H1 (cell line): ENCODE measurements around the gene POC1B. TPM values are rescaled to one million over a fixed set of nuclear protein-coding genes. Genes with fewer than 3 reads are reported as not detected.

Experiments used
- CTCF ChIA-PET: fragments of 300-600 bp; sonication (Branson Sonifier 250); formaldehyde crosslinking; loops from one replicate; lab custom pipeline; 2021; ENCODE audit not compliant: partially characterized antibody; lab: Charles Lee
- POLR2A ChIA-PET: fragments of 300-600 bp; sonication (Branson Sonifier 250); formaldehyde crosslinking; loops from one replicate; lab custom pipeline; 2021; ENCODE audit warnings: inconsistent platforms; ENCODE audit not compliant: partially characterized antibody; lab: Charles Lee
- DNase-seq, 2 experiments: peaks; one replicate each; pipeline versions ENCODE4 v3.0.0 to v3.0.0-alpha.2; 2010 to 2022; ENCODE audit warnings: low spot score in 2 of 2, low read depth in 1 of 2, mixed read lengths in 1 of 2
- FAIRE-seq: peaks from 2 replicates; lab custom pipeline; 2011; peaks lifted over from hg19 to GRCh38; lab: Jason Lieb, UNC
- H2AFZ ChIP-seq: 2 replicates; pipeline ENCODE4 v1.8.1; 2012; ENCODE audit warnings: low read length, inconsistent platforms
- H2AK5ac ChIP-seq: 2 replicates; pipeline ENCODE4 v1.6.1; 2013; ENCODE audit warnings: low read depth, low read length
- H2BK120ac ChIP-seq: replicated peaks from 2 replicates; pipeline ENCODE3; 2013; ENCODE audit warnings: low read depth, low read length, inconsistent platforms
- H2BK12ac ChIP-seq: 2 replicates; pipeline ENCODE4 v1.6.1; 2013; ENCODE audit warnings: low read depth, low read length
- H2BK15ac ChIP-seq: 2 replicates; pipeline ENCODE4 v1.6.1; 2013; ENCODE audit warnings: low read length
- H2BK20ac ChIP-seq: 2 replicates; pipeline ENCODE4 v1.6.1; 2013; ENCODE audit warnings: low read length
- H2BK5ac ChIP-seq: 2 replicates; pipeline ENCODE4 v1.6.1; 2013; ENCODE audit warnings: low read depth, low read length
- H3K14ac ChIP-seq: 2 replicates; pipeline ENCODE4 v1.6.1; 2013; ENCODE audit warnings: inconsistent platforms; ENCODE audit not compliant: insufficient read length
- H3K18ac ChIP-seq: 2 replicates; pipeline ENCODE4 v1.6.1; 2013; ENCODE audit warnings: low read length; ENCODE audit errors: extremely low read depth
- H3K23ac ChIP-seq: 2 replicates; pipeline ENCODE4 v1.6.1; 2013; ENCODE audit warnings: inconsistent platforms; ENCODE audit not compliant: insufficient read length
- H3K23me2 ChIP-seq: 2 replicates; pipeline ENCODE4 v1.6.1; 2013; ENCODE audit warnings: low read depth, low read length
- H3K27ac ChIP-seq: 2 replicates; pipeline ENCODE4 v1.6.1; 2011; ENCODE audit warnings: low read depth, low read length, inconsistent platforms
- H3K27me3 ChIP-seq, 4 experiments: replicated peaks in 1 of 4; 1 replicate in 1 of 4; 2 replicates in 3 of 4; pipeline versions ENCODE4 v1.6.1 to v1.8.1; 2011 to 2013; ENCODE audit warnings: low read length in 3 of 4, mild to moderate bottlenecking in 3 of 4, inconsistent platforms in 2 of 4, mixed read lengths in 2 of 4, moderate library complexity in 1 of 4; ENCODE audit not compliant: control insufficient read depth in 3 of 4, insufficient read depth in 3 of 4; ENCODE audit errors: extremely low read depth in 1 of 4
- H3K36me3 ChIP-seq, 4 experiments: 2 replicates each; pipeline versions ENCODE4 v1.6.1 to v1.8.1; 2011 to 2013; ENCODE audit warnings: mild to moderate bottlenecking in 4 of 4, low read length in 3 of 4, moderate library complexity in 2 of 4, control low read depth in 1 of 4, inconsistent platforms in 1 of 4; ENCODE audit not compliant: insufficient read depth in 4 of 4, control insufficient read depth in 2 of 4
- H3K4ac ChIP-seq: replicated peaks from 2 replicates; pipeline ENCODE3; 2013; ENCODE audit warnings: low read length, low read depth, mixed read lengths, inconsistent platforms; ENCODE audit not compliant: insufficient read length
- H3K4me1 ChIP-seq, 4 experiments: replicated peaks in 1 of 4; 1 replicate in 1 of 4; 2 replicates in 3 of 4; pipeline versions ENCODE4 v1.6.1 to v1.8.1; 2011 to 2013; ENCODE audit warnings: low read length in 3 of 4, inconsistent platforms in 2 of 4, mixed read lengths in 1 of 4; ENCODE audit not compliant: insufficient read depth in 4 of 4, control insufficient read depth in 3 of 4
- H3K4me2 ChIP-seq, 2 experiments: 2 replicates each; pipeline versions ENCODE4 v1.6.1 to v1.8.1; 2011 to 2013; ENCODE audit warnings: low read depth in 2 of 2, low read length in 2 of 2, control low read depth in 1 of 2, inconsistent platforms in 1 of 2, mild to moderate bottlenecking in 1 of 2; ENCODE audit not compliant: insufficient read depth in 1 of 2
- H3K4me3 ChIP-seq, 4 experiments: fragments of 200-600, 300-600 bp in 1 of 4; sonication (generic), shearing (Covaris generic), sonication (Bioruptor Twin) in 1 of 4; 2 replicates each; pipeline versions ENCODE4 v1.5.1 to v1.8.1; 2011 to 2016; ENCODE audit warnings: low read length in 4 of 4, low read depth in 3 of 4, control low read depth in 2 of 4, inconsistent platforms in 2 of 4, mild to moderate bottlenecking in 2 of 4, mixed read lengths in 1 of 4, moderate library complexity in 1 of 4; ENCODE audit not compliant: insufficient read depth in 2 of 4; ENCODE audit errors: extremely low read depth in 1 of 4
- H3K56ac ChIP-seq: replicated peaks from 2 replicates; pipeline ENCODE3; 2013; ENCODE audit warnings: low read depth, mild to moderate bottlenecking, mixed read lengths, low read length, inconsistent platforms; ENCODE audit not compliant: insufficient read length
- H3K79me1 ChIP-seq: 2 replicates; pipeline ENCODE4 v1.6.1; 2013; ENCODE audit warnings: low read depth, low read length, control low read depth
- H3K79me2 ChIP-seq, 2 experiments: 2 replicates each; pipeline versions ENCODE4 v1.6.1 to v1.8.1; 2012 to 2013; ENCODE audit warnings: low read length in 2 of 2, mild to moderate bottlenecking in 2 of 2, inconsistent platforms in 1 of 2; ENCODE audit not compliant: insufficient read depth in 2 of 2, control insufficient read depth in 1 of 2
- H3K9ac ChIP-seq, 4 experiments: replicated peaks in 1 of 4; 1 replicate in 1 of 4; 2 replicates in 3 of 4; pipeline versions ENCODE4 v1.6.1 to v1.8.1; 2011 to 2013; ENCODE audit warnings: low read depth in 3 of 4, low read length in 3 of 4, control low read depth in 2 of 4, mild to moderate bottlenecking in 2 of 4, moderate library complexity in 2 of 4, inconsistent platforms in 1 of 4; ENCODE audit errors: extremely low read depth in 1 of 4
- H3K9me3 ChIP-seq, 2 experiments: 2 replicates each; pipeline versions ENCODE4 v1.6.1 to v1.8.1; 2012 to 2013; ENCODE audit warnings: mild to moderate bottlenecking in 2 of 2, moderate library complexity in 2 of 2, control low read depth in 1 of 2, inconsistent platforms in 1 of 2, low read depth in 1 of 2, low read length in 1 of 2, mixed read lengths in 1 of 2; ENCODE audit not compliant: insufficient read depth in 2 of 2
- H4K20me1 ChIP-seq, 2 experiments: replicated peaks in 1 of 2; 2 replicates each; pipeline versions ENCODE3 to v1.8.1; 2011 to 2013; ENCODE audit warnings: inconsistent platforms in 2 of 2, low read length in 2 of 2, mild to moderate bottlenecking in 1 of 2; ENCODE audit not compliant: insufficient read depth in 2 of 2, control insufficient read depth in 1 of 2
- H4K5ac ChIP-seq: 2 replicates; pipeline ENCODE4 v1.6.1; 2013; ENCODE audit warnings: low read length, low read depth, mixed read lengths, inconsistent platforms; ENCODE audit not compliant: insufficient read length
- H4K8ac ChIP-seq: 2 replicates; pipeline ENCODE4 v1.8.0; 2013; ENCODE audit warnings: mild to moderate bottlenecking, moderate library complexity, low read length, inconsistent platforms; ENCODE audit not compliant: insufficient read depth; ENCODE audit errors: extremely low read depth
- H4K91ac ChIP-seq: replicated peaks from 2 replicates; pipeline ENCODE3; 2013; ENCODE audit warnings: low read length, mixed read lengths, inconsistent platforms; ENCODE audit not compliant: insufficient read length
- RAD21 ChIP-seq, 2 experiments: IDR thresholded peaks in 1 of 2; conservative IDR thresholded peaks in 1 of 2; 2 replicates each; pipeline ENCODE4 v1.6.1; 2011; ENCODE audit warnings: low read depth in 2 of 2, low read length in 2 of 2, improper control_type of control experiment in 1 of 2, inconsistent platforms in 1 of 2, mild to moderate bottlenecking in 1 of 2, moderate library complexity in 1 of 2
- SP4 ChIP-seq: IDR thresholded peaks from 2 replicates; pipeline ENCODE4 v1.6.1; 2012; ENCODE audit warnings: low read length, inconsistent platforms
- WGBS, 2 experiments: shearing (Covaris generic) in 1 of 2; methylation state at CpG; one replicate each; pipeline versions ENCODE4 v1.1.6 to v1.1.7; 2013 to 2015; ENCODE audit warnings: low lambda C conversion rate in 2 of 2, mixed read lengths in 2 of 2, inconsistent platforms in 1 of 2, low coverage in 1 of 2, missing lambda C conversion rate in 1 of 2; ENCODE audit not compliant: insufficient replicate concordance in 2 of 2, insufficient coverage in 1 of 2, insufficient read length in 1 of 2; ENCODE audit errors: extremely low coverage in 1 of 2, missing lambda C conversion rate in 1 of 2; 5-methylcytosine and 5-hydroxymethylcytosine counted together
- polyA plus RNA-seq, 7 experiments: library from polyadenylated mRNA; depleted of rRNA in 3 of 7; stranded (reverse) in 5 of 7; unstranded in 2 of 7; fragments of >200 nt in 5 of 7; fragments of 200-250 nt in 2 of 7; gene quantifications; 1 replicate in 5 of 7; 2 replicates in 1 of 7; 4 replicates in 1 of 7; pipeline versions ENCODE4 v1.2.1 to v1.2.3, GENCODE V29; 2011 to 2013; ENCODE audit warnings: missing spikeins in 2 of 7, mixed read lengths in 2 of 7
- total RNA-seq: library from RNA; stranded (reverse); fragmentation: NEBNext Ultra II Directional; extraction: Animal tissue kit (Norgen Biotek cat#: 25700); gene quantifications from 2 replicates; pipeline ENCODE4 v1.2.1, GENCODE V29; 2021
- TF ChIP-seq, protein P1 (sequence below), 3 experiments: IDR thresholded peaks; 1 replicate in 2 of 3; 2 replicates in 1 of 3; pipeline versions ENCODE4 v1.5.1 to v1.6.1; 2011; ENCODE audit warnings: low read length in 3 of 3, mild to moderate bottlenecking in 3 of 3, inconsistent platforms in 2 of 3, low read depth in 1 of 3, moderate library complexity in 1 of 3; ENCODE audit not compliant: insufficient read depth in 1 of 3; ENCODE audit errors: control extremely low read depth in 1 of 3

The POC1B gene
- total and polyA plus RNA-seq, 2 of the 8 experiments (the other 6 are each of a cell fraction or from before 2014, with no cell fraction given) = 7.5 to 16.3 TPM

DNA sequence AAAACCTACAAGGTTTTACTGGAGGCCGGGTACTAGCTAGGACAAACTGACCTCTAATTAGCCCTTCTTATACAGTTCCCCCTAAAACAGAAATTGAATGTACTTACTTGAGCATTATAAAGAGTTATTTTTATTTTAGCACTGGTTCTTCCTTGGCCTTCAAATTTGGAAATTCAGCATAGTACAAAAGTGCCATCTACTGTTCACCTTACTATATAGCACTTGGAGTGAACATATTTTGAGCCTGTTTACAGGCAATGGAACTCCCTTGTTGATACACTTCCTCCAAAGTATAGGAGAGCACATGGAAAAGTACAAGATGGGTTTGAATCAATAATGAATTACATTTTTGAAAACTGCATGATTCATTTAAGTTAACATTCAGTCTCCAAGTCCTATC, 3.9 kb upstream of the POC1B start:
- peaks cover 11% of the 10 kb centered on the region for H3K23me2 ChIP-seq
- TF ChIP-seq SP4 (no peak), RAD21 (IDR thresholded peaks at IDR 0.05 in 1 of 2, conservative IDR thresholded peaks at IDR 0.05 in 1 of 2; ENCODE audit: low read depth in 2 of 2, low read length in 2 of 2) (peak; percentile 73 to 74)
- TF ChIP-seq, protein P1, sequence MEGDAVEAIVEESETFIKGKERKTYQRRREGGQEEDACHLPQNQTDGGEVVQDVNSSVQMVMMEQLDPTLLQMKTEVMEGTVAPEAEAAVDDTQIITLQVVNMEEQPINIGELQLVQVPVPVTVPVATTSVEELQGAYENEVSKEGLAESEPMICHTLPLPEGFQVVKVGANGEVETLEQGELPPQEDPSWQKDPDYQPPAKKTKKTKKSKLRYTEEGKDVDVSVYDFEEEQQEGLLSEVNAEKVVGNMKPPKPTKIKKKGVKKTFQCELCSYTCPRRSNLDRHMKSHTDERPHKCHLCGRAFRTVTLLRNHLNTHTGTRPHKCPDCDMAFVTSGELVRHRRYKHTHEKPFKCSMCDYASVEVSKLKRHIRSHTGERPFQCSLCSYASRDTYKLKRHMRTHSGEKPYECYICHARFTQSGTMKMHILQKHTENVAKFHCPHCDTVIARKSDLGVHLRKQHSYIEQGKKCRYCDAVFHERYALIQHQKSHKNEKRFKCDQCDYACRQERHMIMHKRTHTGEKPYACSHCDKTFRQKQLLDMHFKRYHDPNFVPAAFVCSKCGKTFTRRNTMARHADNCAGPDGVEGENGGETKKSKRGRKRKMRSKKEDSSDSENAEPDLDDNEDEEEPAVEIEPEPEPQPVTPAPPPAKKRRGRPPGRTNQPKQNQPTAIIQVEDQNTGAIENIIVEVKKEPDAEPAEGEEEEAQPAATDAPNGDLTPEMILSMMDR (IDR thresholded peaks at IDR 0.05; ENCODE audit: control extremely low read depth in 1 of 3, insufficient read depth in 1 of 3, low read depth in 1 of 3, low read length in 3 of 3) = peak in 2 of 3 experiments; percentile 25 to 40; a peak in 2 of 4 replicates
- no peak overlapping the region for H4K8ac ChIP-seq
- peaks cover 0 to 4% of the 10 kb centered on the region in 2 experiments for H4K20me1 ChIP-seq
- no peaks in the 10 kb centered on the region for H3K79me1 ChIP-seq
- H3K18ac ChIP-seq = no peak overlapping the region
- H3K27me3 ChIP-seq = no peaks in the 10 kb centered on the region
- no peaks in the 10 kb centered on the region for H3K36me3 ChIP-seq
- no peak overlapping the region for H3K27ac ChIP-seq
- DNase-seq = no peak
- H3K4me2 ChIP-seq = no peak overlapping the region
- H4K91ac ChIP-seq = no peak overlapping the region
- H2BK120ac ChIP-seq = no peak overlapping the region
- POLR2A ChIA-PET = no interaction called here
- H3K9me3 ChIP-seq = no peaks in the 10 kb centered on the region
- H2BK12ac ChIP-seq = no peak overlapping the region
- H2AFZ ChIP-seq = no peak overlapping the region
- H2AK5ac ChIP-seq = no peak overlapping the region
- H4K5ac ChIP-seq = no peak overlapping the region
- H3K4me3 ChIP-seq = no peak overlapping the region
- H3K56ac ChIP-seq = no peak overlapping the region
- CTCF ChIA-PET = interaction anchor here (0.7 to 11.1 kb wide), 11 partner anchors 9 to 536 kb away, joined by 3 to 96 read pairs (median 3); no protein-coding TSS in a partner anchor
- FAIRE-seq = no peak
- H3K4ac ChIP-seq = no peak overlapping the region
- no peak overlapping the region for H2BK5ac ChIP-seq
- H2BK15ac ChIP-seq = no peak overlapping the region
- no peaks in the 10 kb centered on the region for H3K79me2 ChIP-seq
- H3K4me1 ChIP-seq = peaks cover 0 to 3% (median 0%) of the 10 kb centered on the region in 4 experiments; a peak in 1 of 7 replicates
- no peak overlapping the region for H3K23ac ChIP-seq
- no peak overlapping the region for H3K9ac ChIP-seq
- no peak overlapping the region for H3K14ac ChIP-seq
- H2BK20ac ChIP-seq = no peak overlapping the region
- 65% methylated on average over 1 of the region's 1 CpG; no CpG with 5 or more reads in 1 of the 2 experiments for WGBS, 2 experiments
